HEK293T (cell line): ENCODE data around the gene C1S.
"Not testable (repeated sequence)": the region's sequence is repeated elsewhere in the genome, so short reads cannot be mapped to it uniquely, and the experiment has no call there.

Source experiments
- CTCF ChIA-PET: fragments of 350-600 bp; formaldehyde crosslinking; extraction: SDS; loops from one replicate; lab custom pipeline; 2021; ENCODE audit warnings: antibody characterized with exemption, inconsistent platforms; lab: Yijun Ruan, JAX
- POLR2A ChIA-PET: fragments of 350-600 bp; formaldehyde crosslinking; extraction: SDS; loops from one replicate; lab custom pipeline; 2020; ENCODE audit warnings: antibody characterized with exemption, inconsistent platforms; lab: Yijun Ruan, JAX
- DNase-seq: peaks from one replicate; pipeline ENCODE4 v3.0.0; 2012; ENCODE audit warnings: mixed read lengths; ENCODE audit errors: extremely low spot score
- ARNT ChIP-seq: fragments of 450-650 bp; IDR thresholded peaks from 2 replicates; pipeline ENCODE4 v1.6.1; 2017; ENCODE audit warnings: mild to moderate bottlenecking
- BHLHE40 ChIP-seq: fragments of 450-650 bp; IDR thresholded peaks from 2 replicates; pipeline ENCODE4 v1.6.1; 2016; ENCODE audit warnings: mild to moderate bottlenecking, moderate library complexity, borderline replicate concordance
- CTBP1 ChIP-seq: fragments of 450-650 bp; IDR thresholded peaks from 2 replicates; pipeline ENCODE4 v1.6.1; 2016; ENCODE audit warnings: borderline replicate concordance
- ELF4 ChIP-seq: fragments of 450-650 bp; IDR thresholded peaks from 2 replicates; pipeline ENCODE4 v1.6.1; 2017; ENCODE audit warnings: antibody characterized with exemption
- FOXA1 ChIP-seq: fragments of 450-650 bp; IDR thresholded peaks from 2 replicates; pipeline ENCODE4 v1.6.1; 2016; ENCODE audit warnings: mild to moderate bottlenecking
- FOXK2 ChIP-seq: fragments of 450-650 bp; IDR thresholded peaks from 2 replicates; pipeline ENCODE4 v1.6.1; 2016; ENCODE audit warnings: mild to moderate bottlenecking
- FOXM1 ChIP-seq: fragments of 450-650 bp; IDR thresholded peaks from 2 replicates; pipeline ENCODE4 v1.6.1; 2017; ENCODE audit warnings: mild to moderate bottlenecking, borderline replicate concordance
- HDGF ChIP-seq: fragments of 450-650 bp; IDR thresholded peaks from 2 replicates; pipeline ENCODE4 v1.6.1; 2017; ENCODE audit warnings: antibody characterized with exemption, borderline replicate concordance
- L3MBTL2 ChIP-seq: fragments of 450-650 bp; conservative IDR thresholded peaks from 2 replicates; pipeline ENCODE4 v1.6.1; 2016; ENCODE audit warnings: mild to moderate bottlenecking
- LEF1 ChIP-seq: fragments of 450-650 bp; IDR thresholded peaks from 2 replicates; pipeline ENCODE4 v1.6.1; 2017; ENCODE audit warnings: mild to moderate bottlenecking, borderline replicate concordance
- NFRKB ChIP-seq: fragments of 450-650 bp; IDR thresholded peaks from 2 replicates; pipeline ENCODE4 v1.6.1; 2016; ENCODE audit warnings: mild to moderate bottlenecking, moderate library complexity
- SP1 ChIP-seq: fragments of 450-650 bp; IDR thresholded peaks from 2 replicates; pipeline ENCODE4 v1.6.1; 2017
- SUZ12 ChIP-seq: fragments of 450-650 bp; IDR thresholded peaks from 2 replicates; pipeline ENCODE4 v1.6.1; 2016; ENCODE audit warnings: mild to moderate bottlenecking
- TARDBP ChIP-seq: fragments of 450-650 bp; IDR thresholded peaks from 2 replicates; pipeline ENCODE4 v1.6.1; 2016
- ZNF384 ChIP-seq: fragments of 450-650 bp; IDR thresholded peaks from 2 replicates; pipeline ENCODE4 v1.6.1; 2016
- TF ChIP-seq, protein P1 (sequence below): fragments of 450-650 bp; IDR thresholded peaks from 2 replicates; pipeline ENCODE4 v1.6.1; 2016

C1S gene

DNA sequence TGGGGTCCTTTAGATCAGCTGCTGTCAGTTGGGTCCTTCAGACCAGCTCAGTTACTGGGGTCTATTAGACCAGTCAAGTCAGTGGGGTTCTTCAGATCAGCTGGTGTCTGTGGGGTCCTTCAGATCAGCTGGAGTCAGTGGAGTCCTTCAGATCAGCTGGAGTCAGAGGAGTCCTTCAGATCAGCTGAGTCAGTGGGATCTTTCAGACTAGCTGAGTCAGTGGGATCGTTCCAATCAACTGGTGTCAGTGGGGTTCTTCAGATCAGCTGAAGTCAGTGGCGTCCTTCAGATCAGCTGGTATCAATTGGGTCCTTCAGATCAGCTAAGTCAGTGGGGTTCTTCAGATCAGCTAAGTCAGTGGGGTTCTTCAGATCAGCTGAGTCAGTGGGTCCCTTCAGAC lies 27.5 kb upstream of the C1S start:
- TF ChIP-seq SP1 (no peak), SUZ12 (no peak)
- ChIA-PET CTCF (interaction anchor here (0.6 to 1.4 kb wide), 5 partner anchors 9 to 154 kb away, joined by 3 to 5 read pairs (median 3); no protein-coding TSS in a partner anchor), POLR2A (interaction anchor here (1.7 to 2.0 kb wide), 2 partner anchors 15 to 89 kb away, joined by 7 to 12 read pairs; partner anchors contain the start of genes C12orf57, LPCAT3 and RNU7-1)
- no peak for DNase-seq

DNA sequence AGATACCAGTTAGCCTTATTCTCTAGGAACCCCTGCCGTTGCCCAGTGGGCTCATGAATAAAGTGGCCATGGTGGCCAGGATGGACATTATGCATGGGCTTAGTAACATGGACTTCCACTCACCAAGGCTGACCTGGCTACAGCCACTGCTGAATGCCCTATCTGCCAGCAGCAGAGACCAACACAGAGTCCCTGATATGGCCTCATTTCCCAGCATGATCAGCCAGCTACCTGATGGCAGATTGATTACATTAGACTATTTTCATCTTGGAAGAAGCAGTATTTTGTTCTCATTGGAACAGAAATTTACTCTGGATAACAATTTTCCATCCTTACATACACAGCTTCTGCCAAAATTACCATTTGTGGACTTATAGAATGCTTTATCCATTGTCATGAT lies 26.1 kb upstream of the C1S start:
- no peak for DNase-seq
- ChIA-PET POLR2A (no interaction called here), CTCF (no interaction called here)
- TF ChIP-seq NFRKB (no peak), ELF4 (no peak), LEF1 (no peak)

DNA sequence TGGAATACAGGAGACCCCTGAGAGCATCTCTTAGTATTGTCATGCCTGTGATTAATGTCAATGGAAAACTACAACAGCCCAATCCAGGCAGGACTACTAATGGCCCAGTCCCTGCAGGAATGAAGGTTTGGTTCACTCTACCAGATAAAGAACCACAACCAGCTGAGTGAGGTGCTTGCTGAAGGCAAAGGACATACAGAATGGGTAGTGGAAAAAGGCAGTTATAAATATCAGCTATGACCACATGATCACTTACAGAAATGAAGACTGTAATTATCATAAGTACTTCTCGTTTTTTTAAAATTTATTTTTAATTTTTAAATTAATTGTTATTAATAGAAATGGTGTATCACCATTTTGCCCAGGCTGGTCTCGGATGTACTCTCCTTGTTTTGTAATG lies 25.1 kb upstream of the C1S start:
- CTCF ChIA-PET: no interaction called here
- TF ChIP-seq FOXM1: no peak
- no peak for TF ChIP-seq NFRKB
- no peak for TF ChIP-seq ZNF384
- TF ChIP-seq FOXA1: no peak
- TF ChIP-seq TARDBP: no peak
- TF ChIP-seq BHLHE40: no peak
- TF ChIP-seq L3MBTL2: no peak
- no peak for TF ChIP-seq FOXK2
- TF ChIP-seq ELF4: no peak
- TF ChIP-seq SUZ12: no peak
- DNase-seq: no peak
- POLR2A ChIA-PET: no interaction called here

DNA sequence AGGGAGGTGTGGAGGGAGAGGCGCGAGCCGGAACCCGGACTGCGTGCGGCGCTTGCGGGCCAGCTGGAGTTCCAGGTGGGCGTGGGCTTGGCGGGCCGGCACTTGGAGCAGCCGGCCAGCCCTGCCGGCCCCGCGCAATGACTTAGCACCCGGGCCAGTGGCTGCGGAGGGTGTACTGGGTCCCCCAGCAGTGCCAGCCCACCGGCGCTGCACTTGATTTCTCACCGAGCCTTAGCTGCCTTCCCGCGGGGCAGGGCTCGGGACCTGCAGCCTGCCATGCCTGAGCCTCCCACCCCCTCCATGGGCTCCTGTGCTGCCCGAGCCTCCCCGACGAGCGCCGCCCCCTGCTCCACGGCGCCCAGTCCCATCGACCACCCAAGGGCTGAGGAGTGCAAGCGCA lies 23.1 kb upstream of the C1S start:
- POLR2A ChIA-PET: interaction anchor here (0.7 kb wide), 2 partner anchors 93 to 94 kb away, joined by 3 to 4 read pairs; partner anchors contain the start of genes C12orf57 and RNU7-1
- CTCF ChIA-PET, DNase-seq: not testable (repeated sequence)

DNA sequence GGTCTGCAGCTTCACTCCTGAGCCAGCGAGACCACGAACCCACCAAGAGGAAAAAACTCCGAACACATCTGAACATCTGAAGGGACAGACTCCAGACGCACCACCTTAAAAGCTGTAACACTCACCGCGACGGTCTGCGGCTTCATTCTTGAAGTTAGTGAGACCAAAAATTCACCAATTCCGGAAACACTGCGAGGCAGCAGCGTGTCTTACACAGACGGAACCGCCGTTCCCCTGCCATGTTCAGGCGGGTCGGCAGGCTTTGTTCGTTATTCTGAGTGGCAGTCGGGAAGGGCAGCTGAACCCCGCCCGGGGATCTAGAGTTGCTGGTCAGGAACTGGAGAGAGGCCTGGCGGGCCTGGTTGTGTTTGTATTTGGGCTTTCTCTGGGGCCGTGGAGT lies 21.9 kb upstream of the C1S start:
- TF ChIP-seq SP1 (no peak), HDGF (no peak), LEF1 (no peak), ARNT (no peak), FOXA1 (no peak), L3MBTL2 (no peak), SUZ12 (no peak)
- DNase-seq: no peak
- CTCF ChIA-PET: no interaction called here
- POLR2A ChIA-PET: interaction anchor here (1.6 kb wide), 1 partner anchor 95 kb away, joined by 5 read pairs; the partner anchor contains the start of genes C12orf57 and RNU7-1

DNA sequence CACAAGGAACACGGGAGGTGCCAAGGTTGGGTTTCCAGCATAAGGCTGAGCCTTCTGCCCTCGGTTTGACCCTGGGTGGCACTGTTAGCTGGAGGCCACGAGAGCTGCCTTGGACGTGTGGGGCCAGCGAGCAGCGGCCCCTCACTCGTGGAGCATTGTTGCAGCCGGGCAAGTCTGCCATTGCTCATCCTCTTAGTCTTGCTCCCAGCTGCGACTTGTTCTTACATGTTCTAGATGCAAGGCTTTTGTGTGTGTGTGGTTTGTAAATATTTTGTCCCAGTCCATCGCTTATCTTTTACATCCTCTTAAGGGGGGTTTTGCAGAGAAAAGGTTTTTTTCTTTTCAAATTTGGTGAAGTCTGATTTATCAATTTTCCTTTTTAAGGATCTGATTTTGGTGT lies 21.1 kb upstream of the C1S start:
- TF ChIP-seq, protein P1, sequence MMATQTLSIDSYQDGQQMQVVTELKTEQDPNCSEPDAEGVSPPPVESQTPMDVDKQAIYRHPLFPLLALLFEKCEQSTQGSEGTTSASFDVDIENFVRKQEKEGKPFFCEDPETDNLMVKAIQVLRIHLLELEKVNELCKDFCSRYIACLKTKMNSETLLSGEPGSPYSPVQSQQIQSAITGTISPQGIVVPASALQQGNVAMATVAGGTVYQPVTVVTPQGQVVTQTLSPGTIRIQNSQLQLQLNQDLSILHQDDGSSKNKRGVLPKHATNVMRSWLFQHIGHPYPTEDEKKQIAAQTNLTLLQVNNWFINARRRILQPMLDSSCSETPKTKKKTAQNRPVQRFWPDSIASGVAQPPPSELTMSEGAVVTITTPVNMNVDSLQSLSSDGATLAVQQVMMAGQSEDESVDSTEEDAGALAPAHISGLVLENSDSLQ: no peak
- TF ChIP-seq ELF4: no peak
- TF ChIP-seq SUZ12: no peak
- TF ChIP-seq FOXA1: no peak
- no peak for TF ChIP-seq NFRKB
- TF ChIP-seq ZNF384: no peak
- POLR2A ChIA-PET: interaction anchor here (1.6 kb wide), 1 partner anchor 96 kb away, joined by 5 read pairs; the partner anchor contains the start of genes C12orf57 and RNU7-1
- CTCF ChIA-PET: no interaction called here
- DNase-seq: no peak

DNA sequence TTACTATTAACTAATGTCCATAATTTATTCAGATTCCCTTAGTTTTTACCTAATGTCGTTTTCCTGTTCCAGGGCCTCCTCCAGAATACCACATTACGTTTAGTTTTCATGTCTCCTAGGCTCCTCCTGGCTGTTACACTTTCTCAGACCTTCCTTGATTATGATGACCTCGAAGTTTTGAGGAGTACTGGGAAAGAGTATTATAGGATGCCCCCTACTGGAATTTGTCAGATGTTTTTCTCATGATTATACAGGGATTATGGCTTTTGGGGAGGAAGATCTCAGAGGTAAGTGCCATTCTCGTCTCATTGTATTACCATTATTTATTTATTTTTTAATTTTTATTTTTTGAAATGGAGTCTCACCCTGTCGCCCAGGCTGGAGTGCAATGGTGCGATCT lies 17.7 kb upstream of the C1S start:
- CTCF ChIA-PET: interaction anchor here (0.5 to 1.6 kb wide), 5 partner anchors 10 to 70 kb away, joined by 3 to 8 read pairs (median 3); partner anchors contain the start of gene LPCAT3
- POLR2A ChIA-PET: interaction anchor here (0.7 to 0.8 kb wide), 2 partner anchors 98 to 99 kb away, joined by 3 read pairs; partner anchors contain the start of genes C12orf57 and RNU7-1
- peak; percentile 55 for DNase-seq
- no peak for TF ChIP-seq ELF4

DNA sequence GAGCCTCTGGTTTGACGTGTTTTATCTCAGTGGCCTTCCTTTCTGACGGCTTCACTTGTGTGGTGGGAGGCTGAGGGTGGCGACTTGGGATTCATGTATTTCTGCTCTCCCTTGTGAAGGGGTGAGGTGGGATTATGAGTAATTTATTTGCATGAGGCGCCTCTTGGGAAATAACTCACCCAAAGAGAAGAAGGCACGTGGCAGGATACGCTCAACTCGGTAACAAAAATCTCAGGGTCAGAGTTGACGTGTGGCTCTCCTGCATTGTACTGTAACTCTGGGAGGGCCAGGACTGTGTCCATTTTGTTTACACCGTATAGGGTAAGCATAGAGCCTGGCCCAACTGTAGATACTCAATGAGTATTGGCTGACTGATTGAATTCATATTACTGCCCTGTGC lies 14.6 kb upstream of the C1S start:
- no peak for TF ChIP-seq ARNT
- TF ChIP-seq LEF1: no peak
- no peak for TF ChIP-seq SP1
- TF ChIP-seq FOXM1: no peak
- TF ChIP-seq L3MBTL2: no peak
- TF ChIP-seq ZNF384: no peak
- TF ChIP-seq, protein P1: no peak
- TF ChIP-seq SUZ12: no peak
- no peak for TF ChIP-seq FOXK2
- TF ChIP-seq CTBP1: no peak
- no peak for TF ChIP-seq TARDBP
- TF ChIP-seq NFRKB: no peak
- no peak for DNase-seq
- CTCF ChIA-PET: no interaction called here
- POLR2A ChIA-PET: no interaction called here
